GM19324 (cell line): ENCODE data around the gene C1QTNF5.

Source experiments
- ATAC-seq: cut with Tn5 transposase; IDR thresholded peaks from one replicate; pipeline ENCODE4 v1.9.1; 2021; ENCODE audit warnings: mild to moderate bottlenecking, moderate library complexity; ENCODE audit not compliant: unreplicated experiment, low FRiP score

Gene C1QTNF5

GRCh38 chr11:119319136-119319699, 21.5 kb downstream of the C1QTNF5 start:
- no peak for ATAC-seq

GRCh38 chr11:119318240-119319135, 22.2 kb downstream of the C1QTNF5 start:
- no peak for ATAC-seq

GRCh38 chr11:119317592-119318239, 23.0 kb downstream of the C1QTNF5 start:
- no peak for ATAC-seq

- ATAC-seq, result no peak
Observed at GRCh38 chr11:119316729-119317591, 23.7 kb downstream of the C1QTNF5 start, which contains the start of gene MCAM. TSS of gene MCAM (minus strand) at chr11:119317130. CDS start at chr11:119317101, 29 bp downstream.

GRCh38 chr11:119316016-119316728, 24.5 kb downstream of the C1QTNF5 start:
- ATAC-seq, result no peak

- ATAC-seq, result no peak
Observed at GRCh38 chr11:119315131-119316015, 25.3 kb downstream of the C1QTNF5 start.

- ATAC-seq, result no peak
Observed at GRCh38 chr11:119314726-119315125, 26.0 kb downstream of the C1QTNF5 start.

- ATAC-seq, result no peak
Observed at GRCh38 chr11:119310682-119311052, 30.0 kb downstream of the C1QTNF5 start.

- ATAC-seq, result no peak
Observed at GRCh38 chr11:119309953-119310681, 30.6 kb downstream of the C1QTNF5 start.

- no peak for ATAC-seq
Observed at GRCh38 chr11:119309411-119309810, 31.3 kb downstream of the C1QTNF5 start.

GRCh38 chr11:119307974-119308373, 32.7 kb downstream of the C1QTNF5 start:
- ATAC-seq, result no peak

- ATAC-seq, result no peak
Observed at GRCh38 chr11:119307219-119307618, 33.5 kb downstream of the C1QTNF5 start.

- no peak for ATAC-seq
Observed at GRCh38 chr11:119306373-119306890, 34.3 kb downstream of the C1QTNF5 start.

- no peak for ATAC-seq
Observed at GRCh38 chr11:119305556-119306372, 34.9 kb downstream of the C1QTNF5 start.

- no peak for ATAC-seq
Observed at GRCh38 chr11:119303227-119303718, 37.4 kb downstream of the C1QTNF5 start.

- no peak for ATAC-seq
Observed at GRCh38 chr11:119300198-119300964, 40.3 kb downstream of the C1QTNF5 start.
